IPS-NIHi7 (cell line): ENCODE results near the gene FSD1L.
"Not testable (repeated sequence)": the region's sequence is repeated elsewhere in the genome, so short reads cannot be mapped to it uniquely, and the experiment has no call there.

ENCODE experiments used
- DNase-seq: peaks from one replicate; pipeline ENCODE4 v3.0.0; 2012; ENCODE audit warnings: mixed read lengths; ENCODE audit errors: extremely low spot score

Gene FSD1L

GRCh38 chr9:105484226-105484625, 36.4 kb downstream of the FSD1L start:
- no peak for DNase-seq

GRCh38 chr9:105485131-105485530, 37.3 kb downstream of the FSD1L start:
- no peak for DNase-seq

- DNase-seq, result no peak
These were observed 49.0 kb downstream of the FSD1L start for GRCh38 chr9:105496826-105497225.

- no peak for DNase-seq
These were observed 49.9 kb downstream of the FSD1L start for GRCh38 chr9:105497704-105498103.

- DNase-seq, result no peak
These were observed 52.4 kb downstream of the FSD1L start for GRCh38 chr9:105500108-105500766.

GRCh38 chr9:105501414-105501813, 53.6 kb downstream of the FSD1L start:
- DNase-seq, result no peak

GRCh38 chr9:105502276-105502675, 54.4 kb downstream of the FSD1L start:
- no peak for DNase-seq

- DNase-seq, result no peak
These were observed 56.0 kb downstream of the FSD1L start for GRCh38 chr9:105503881-105504280.

- DNase-seq, result no peak
These were observed 59.4 kb downstream of the FSD1L start for GRCh38 chr9:105507096-105507790.

- no peak for DNase-seq
These were observed 60.7 kb downstream of the FSD1L start for GRCh38 chr9:105508530-105508929.

GRCh38 chr9:105510024-105510423, 62.2 kb downstream of the FSD1L start:
- no peak for DNase-seq

- DNase-seq, result no peak
These were observed 63.6 kb downstream of the FSD1L start for GRCh38 chr9:105511446-105511845.

- DNase-seq, result peak; percentile 11
These were observed 68.1 kb downstream of the FSD1L start for GRCh38 chr9:105515811-105516413.

GRCh38 chr9:105519710-105520369, 72.0 kb downstream of the FSD1L start:
- not testable (repeated sequence) for DNase-seq

GRCh38 chr9:105520992-105521391, 73.2 kb downstream of the FSD1L start:
- DNase-seq, result not testable (repeated sequence)

GRCh38 chr9:105522618-105523385, 75.0 kb downstream of the FSD1L start:
- not testable (repeated sequence) for DNase-seq

GRCh38 chr9:105531530-105531929, 83.7 kb downstream of the FSD1L start:
- DNase-seq, result no peak

- no peak for DNase-seq
These were observed 88.3 kb downstream of the FSD1L start for GRCh38 chr9:105535920-105536668.

GRCh38 chr9:105539452-105539851, 91.6 kb downstream of the FSD1L start:
- no peak for DNase-seq

- no peak for DNase-seq
These were observed 94.0 kb downstream of the FSD1L start for GRCh38 chr9:105541838-105542237.

- DNase-seq, result no peak
These were observed 106.2 kb downstream of the FSD1L start for GRCh38 chr9:105554042-105554441.
